HG02571 (cell line): ENCODE data around the gene CEP72.

Source experiments
- ATAC-seq: cut with Tn5 transposase; IDR thresholded peaks from one replicate; pipeline ENCODE4 v1.9.1; 2021; ENCODE audit warnings: mild to moderate bottlenecking, moderate library complexity; ENCODE audit not compliant: unreplicated experiment

CEP72 gene

DNA sequence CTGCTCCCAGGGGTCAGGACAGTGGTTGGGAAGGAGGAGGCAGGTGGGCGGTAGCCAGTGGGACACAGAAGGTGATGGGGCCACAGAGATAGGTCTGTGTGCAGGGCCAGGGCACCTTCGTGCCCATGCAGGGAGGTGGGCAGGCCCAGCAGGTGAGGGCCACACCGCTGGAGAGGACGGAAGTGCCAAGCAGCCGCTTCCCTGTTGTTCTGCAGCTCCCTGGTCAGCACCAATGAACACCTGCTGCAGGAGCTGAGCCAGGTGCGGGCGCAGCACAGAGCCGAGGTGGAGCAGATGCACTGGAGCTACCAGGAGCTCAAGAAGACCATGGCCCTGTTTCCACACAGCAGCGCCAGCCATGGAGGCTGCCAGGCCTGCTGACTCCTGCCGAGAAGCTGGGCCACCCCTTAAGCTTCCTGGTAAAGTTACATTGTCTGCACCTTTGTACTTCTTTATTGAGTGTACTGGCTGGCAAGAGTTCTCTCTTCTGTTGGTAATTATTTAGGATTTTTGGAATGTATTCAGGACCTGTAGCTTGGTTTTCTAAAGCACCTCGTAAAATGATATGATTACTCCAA lies 40.7 kb downstream of the CEP72 start:
- ATAC-seq: no peak

- no peak for ATAC-seq
These were observed 42.1 kb downstream of the CEP72 start for GRCh38 chr5:654071-654778.

- no peak for ATAC-seq
These were observed 43.3 kb downstream of the CEP72 start for GRCh38 chr5:655406-655805.

- no peak for ATAC-seq
These were observed 45.4 kb downstream of the CEP72 start for GRCh38 chr5:657570-657969.

DNA sequence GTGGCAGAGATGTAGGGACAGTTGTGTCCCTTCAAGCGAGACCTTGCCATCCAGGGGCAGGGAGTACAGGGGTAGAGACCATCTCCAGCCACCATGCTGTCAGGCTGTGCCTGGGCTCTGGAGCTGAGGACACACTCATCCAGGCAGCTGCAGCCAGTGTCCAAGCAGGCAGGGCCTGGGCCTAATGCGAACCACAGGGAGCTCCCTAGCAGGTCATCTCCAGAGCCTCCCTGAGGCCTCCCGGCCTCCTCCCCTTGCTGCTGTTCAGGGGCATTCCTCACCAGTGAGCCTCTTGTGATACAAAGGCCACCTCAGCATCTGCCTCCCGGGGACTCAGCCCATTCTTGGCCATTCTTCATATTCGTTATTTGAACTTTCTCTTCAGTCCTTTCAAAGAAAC lies 46.0 kb downstream of the CEP72 start:
- no peak for ATAC-seq

GRCh38 chr5:659496-660263 lies 47.5 kb downstream of the CEP72 start:
- no peak for ATAC-seq

- no peak for ATAC-seq
These were observed 48.4 kb downstream of the CEP72 start for GRCh38 chr5:660491-661030.

- ATAC-seq: no peak
These were observed 50.0 kb downstream of the CEP72 start for GRCh38 chr5:661891-662750.

GRCh38 chr5:662751-663435 lies 50.8 kb downstream of the CEP72 start:
- no peak for ATAC-seq

DNA sequence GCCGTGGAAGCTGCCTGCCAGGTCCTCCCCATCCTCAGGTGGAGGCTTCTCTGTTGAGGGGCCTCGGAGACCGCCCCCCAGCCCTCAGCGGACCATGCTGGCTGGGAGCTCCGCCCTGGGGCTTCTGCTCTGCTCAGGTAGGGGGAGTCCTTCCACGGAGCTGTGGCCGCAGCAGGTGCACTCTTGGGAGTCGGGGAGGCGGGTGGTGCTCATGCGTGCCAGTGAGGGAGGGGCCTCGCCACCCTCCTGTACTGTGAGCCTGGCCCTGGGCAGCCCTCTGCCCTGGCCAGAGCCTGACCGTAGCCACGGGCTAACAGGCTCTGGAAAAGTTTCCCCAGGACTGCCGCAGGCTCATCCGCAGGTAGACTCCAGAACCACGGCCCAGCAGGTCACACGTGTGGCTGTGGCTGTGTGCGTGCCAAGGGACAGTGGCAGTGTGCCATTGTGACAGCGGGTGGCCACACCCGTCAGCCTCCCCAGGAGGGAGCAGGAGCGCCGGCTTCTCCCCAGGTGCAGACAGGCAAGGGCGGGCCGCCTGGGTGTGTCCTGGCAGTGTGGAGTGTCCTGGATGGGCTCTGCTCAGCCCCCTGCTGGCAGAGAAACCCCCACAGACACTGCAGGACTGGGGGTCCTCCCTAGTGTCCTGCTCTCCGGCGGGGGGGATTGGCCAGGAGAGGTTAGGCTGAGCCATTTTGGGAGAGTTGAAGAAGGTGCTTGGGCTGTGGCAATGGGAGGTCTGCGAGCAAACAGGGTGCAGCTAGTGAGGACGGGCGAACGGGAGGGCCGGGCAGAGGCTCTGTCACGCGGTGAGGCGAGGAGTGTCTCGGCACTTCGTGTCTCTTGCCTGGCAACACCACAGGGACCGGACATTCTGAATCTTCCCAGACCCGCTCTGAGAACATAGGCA lies 51.5 kb downstream of the CEP72 start:
- ATAC-seq: no peak

DNA sequence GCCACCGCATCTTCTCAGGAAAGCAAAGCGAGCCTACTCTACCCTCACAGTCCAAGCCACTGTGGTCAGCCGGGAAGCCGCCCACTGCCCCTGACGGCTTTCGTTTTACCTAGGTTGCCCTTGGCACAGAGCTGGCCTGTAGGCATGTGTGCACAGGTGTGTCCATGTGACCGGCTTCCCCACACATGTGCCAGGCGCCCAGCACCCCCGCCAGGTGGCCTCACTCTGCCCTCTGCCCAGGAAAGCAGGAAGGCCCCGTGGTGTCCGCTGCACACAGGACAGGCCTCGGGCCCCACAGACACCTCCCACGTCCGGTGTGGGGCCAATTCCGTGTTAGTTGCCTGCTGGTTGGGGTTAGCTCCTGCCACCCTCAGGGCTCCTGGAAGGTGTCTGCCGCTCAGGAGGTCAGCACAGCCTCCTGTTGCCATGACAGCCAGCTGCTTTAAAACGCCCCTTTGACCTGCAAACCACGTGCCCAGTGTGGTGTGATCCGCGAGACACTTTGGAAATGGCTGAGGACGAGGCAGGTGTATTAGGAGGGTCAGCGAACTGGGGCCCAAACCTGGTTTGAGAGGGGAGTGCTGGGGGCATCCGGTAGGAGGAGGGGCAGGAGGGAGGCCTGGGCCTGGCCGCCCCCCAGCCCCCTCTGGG lies 52.3 kb downstream of the CEP72 start:
- ATAC-seq: no peak

GRCh38 chr5:664994-665360 lies 52.8 kb downstream of the CEP72 start:
- no peak for ATAC-seq

DNA sequence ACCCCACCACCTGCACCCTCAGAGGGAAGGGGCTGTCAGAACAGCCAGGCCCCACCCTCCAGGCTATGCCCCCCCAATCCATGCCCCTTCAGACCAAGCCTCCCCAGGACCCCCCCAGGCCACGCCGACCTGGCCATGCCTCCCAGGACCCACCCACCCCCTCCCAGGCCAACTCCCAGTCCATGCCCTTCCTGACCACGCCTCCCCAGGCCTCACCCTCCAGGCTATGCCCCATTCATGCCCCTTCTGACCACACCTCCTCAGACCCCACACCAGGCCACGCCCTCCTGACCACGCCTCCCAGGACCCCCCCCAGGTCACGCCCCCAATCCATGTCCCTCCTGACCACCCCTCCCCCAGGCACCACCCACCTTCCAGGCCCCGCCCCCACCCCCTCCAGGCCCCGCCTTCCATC lies 53.4 kb downstream of the CEP72 start:
- no peak for ATAC-seq

- ATAC-seq: no peak
These were observed 54.0 kb downstream of the CEP72 start for GRCh38 chr5:665956-666711.

DNA sequence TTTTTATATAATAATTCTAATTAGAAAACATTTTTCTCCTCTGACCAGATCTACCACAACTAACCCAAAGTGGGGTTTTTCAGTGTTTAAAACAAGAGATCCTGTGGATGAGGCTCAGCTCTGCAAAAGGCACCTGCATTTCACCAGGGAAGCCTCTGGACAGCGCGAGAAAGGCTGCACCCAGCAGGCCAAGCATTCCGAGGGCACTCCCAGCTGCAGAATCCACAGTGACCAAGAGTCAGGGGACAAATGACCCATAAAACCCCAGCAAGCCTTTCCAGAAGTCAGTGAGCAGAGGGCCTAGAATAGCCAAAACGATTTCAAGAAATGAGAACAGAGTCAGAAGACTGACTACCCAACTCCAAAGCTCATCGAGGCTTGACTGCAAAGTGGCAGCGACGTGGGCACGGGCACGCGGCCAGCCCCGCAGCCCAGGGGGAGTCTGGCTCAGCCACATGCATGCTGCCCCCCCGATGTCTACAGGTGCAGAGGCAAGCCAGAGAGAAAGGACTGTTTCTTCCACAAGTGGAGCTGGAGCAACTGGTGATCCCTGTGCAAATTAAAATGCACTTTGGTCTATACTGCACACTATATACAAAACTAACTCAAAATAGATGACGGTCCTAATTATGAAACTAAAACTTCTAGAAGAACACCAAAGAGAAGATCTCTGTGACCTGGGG lies 54.8 kb downstream of the CEP72 start:
- ATAC-seq: no peak

DNA sequence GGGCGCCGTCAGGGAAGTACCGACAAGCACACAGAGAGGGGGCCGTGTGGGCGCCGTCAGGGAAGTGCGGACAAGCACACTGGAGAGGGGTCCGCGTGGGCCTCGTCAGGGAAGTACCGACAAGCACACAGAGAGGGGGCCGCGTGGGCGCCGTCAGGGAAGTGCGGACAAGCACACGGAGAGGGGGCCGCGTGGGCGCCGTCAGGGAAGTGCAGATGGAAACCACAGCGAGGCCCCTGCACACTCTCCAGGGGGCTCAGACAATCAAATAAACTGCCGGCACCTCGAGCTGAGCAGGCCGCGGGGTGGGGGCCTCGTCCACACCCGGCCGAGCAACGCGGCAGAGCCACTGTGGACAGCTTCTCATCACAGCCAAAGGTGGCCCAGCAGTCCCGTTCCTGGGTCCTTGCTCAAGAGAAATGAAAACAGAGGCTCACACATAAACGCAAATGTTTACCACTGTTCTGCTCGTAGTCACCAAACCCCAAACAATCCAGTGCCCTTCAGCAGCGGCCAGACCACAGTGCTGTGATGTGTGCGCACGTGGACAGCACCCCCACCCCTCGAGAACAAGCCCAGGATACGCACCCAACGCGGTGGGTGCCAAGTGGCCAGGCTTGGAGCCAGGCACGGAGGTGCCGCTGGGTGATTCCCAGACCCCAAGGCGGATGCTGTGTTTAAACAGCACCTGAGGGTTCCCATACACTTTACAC lies 56.3 kb downstream of the CEP72 start:
- no peak for ATAC-seq
